AG10803 (cell line): ENCODE data around the gene ARHGEF11.
A peak's percentile ranks its signal among the peaks of the same experiment; 100 is the strongest.

ENCODE experiments used
- DNase-seq: peaks from one replicate; pipeline ENCODE4 v3.0.0; 2010; ENCODE audit warnings: low read depth
- H3K4me3 ChIP-seq: 2 replicates; pipeline ENCODE4 v1.5.1; 2011; ENCODE audit warnings: mild to moderate bottlenecking, low read length, control low read depth
- TF ChIP-seq, protein P1 (sequence below): conservative IDR thresholded peaks from 2 replicates; pipeline ENCODE4 v1.5.1; 2011; ENCODE audit warnings: mild to moderate bottlenecking, low read length, control low read depth, inconsistent platforms

The ARHGEF11 gene

DNA sequence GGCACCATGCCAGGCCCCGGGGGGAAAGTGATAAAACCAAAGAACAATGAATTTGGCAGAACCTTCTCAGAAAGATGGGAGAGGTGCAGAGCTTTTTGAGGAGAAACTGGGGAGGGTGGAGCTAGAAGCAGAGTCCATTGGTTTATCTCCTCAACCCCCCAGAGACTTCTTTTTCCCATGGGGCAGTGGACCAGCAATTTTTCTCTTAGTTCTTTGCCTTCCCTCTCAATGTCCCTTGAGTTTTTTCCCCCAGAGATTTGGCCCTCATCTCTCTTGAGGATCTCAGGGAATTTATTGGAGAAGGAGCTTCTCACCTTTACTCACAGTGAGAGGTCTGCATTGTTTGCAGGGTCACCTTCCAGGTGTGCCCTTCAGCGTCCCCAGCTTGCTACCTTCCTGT, 5.3 kb upstream of the ARHGEF11 start:
- DNase-seq: no peak
- H3K4me3 ChIP-seq: no peak overlapping the region
- TF ChIP-seq, protein P1, sequence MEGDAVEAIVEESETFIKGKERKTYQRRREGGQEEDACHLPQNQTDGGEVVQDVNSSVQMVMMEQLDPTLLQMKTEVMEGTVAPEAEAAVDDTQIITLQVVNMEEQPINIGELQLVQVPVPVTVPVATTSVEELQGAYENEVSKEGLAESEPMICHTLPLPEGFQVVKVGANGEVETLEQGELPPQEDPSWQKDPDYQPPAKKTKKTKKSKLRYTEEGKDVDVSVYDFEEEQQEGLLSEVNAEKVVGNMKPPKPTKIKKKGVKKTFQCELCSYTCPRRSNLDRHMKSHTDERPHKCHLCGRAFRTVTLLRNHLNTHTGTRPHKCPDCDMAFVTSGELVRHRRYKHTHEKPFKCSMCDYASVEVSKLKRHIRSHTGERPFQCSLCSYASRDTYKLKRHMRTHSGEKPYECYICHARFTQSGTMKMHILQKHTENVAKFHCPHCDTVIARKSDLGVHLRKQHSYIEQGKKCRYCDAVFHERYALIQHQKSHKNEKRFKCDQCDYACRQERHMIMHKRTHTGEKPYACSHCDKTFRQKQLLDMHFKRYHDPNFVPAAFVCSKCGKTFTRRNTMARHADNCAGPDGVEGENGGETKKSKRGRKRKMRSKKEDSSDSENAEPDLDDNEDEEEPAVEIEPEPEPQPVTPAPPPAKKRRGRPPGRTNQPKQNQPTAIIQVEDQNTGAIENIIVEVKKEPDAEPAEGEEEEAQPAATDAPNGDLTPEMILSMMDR: no peak

DNA sequence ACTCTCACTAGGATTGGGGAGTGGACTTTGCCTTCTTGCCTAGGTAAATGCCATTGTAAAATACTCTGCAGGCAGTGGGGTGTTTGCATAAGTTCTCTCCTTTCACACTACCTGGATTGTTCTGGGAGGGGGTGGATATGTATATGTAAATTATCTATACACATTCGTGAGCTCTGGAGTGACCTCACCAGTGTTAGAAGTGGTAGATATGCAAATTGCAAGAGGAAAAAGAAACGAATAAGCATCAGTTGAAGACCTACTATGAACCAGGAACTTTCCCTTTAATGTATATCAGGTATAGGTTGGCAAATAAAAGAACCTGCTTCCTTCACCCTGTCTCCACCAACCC, 1.5 kb upstream of the ARHGEF11 start:
- no peak overlapping the region for H3K4me3 ChIP-seq
- no peak for DNase-seq
- TF ChIP-seq, protein P1: no peak

GRCh38 chr1:157044326-157044725, 1.2 kb downstream of the ARHGEF11 start:
- TF ChIP-seq, protein P1: no peak
- no peak for DNase-seq
- H3K4me3 ChIP-seq: peak overlapping the region; percentile 69

GRCh38 chr1:157043685-157044084, 1.9 kb downstream of the ARHGEF11 start:
- TF ChIP-seq, protein P1: no peak
- no peak for DNase-seq
- H3K4me3 ChIP-seq: peak overlapping the region; percentile 69

DNA sequence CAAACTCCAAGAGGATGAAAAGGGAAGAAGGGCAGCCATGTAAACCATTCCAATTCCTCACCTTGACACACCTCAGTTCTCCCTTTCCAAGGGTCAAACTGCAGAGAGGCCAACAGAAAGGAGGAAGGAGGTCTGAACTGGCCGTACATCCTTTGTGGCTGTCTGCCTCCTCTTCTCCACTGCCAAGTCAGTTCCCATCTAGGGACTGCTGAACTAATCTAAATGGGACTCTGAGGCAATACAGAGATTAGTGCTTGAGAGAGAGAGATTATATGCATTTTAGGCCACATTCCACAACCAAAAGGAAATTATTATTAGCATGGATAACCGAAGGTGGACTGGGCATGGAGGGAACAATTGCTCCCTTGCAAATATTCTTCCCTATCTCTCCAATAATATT, 2.7 kb downstream of the ARHGEF11 start:
- DNase-seq: peak; percentile 17
- H3K4me3 ChIP-seq: peak overlapping the region; percentile 69
- TF ChIP-seq, protein P1: no peak

DNA sequence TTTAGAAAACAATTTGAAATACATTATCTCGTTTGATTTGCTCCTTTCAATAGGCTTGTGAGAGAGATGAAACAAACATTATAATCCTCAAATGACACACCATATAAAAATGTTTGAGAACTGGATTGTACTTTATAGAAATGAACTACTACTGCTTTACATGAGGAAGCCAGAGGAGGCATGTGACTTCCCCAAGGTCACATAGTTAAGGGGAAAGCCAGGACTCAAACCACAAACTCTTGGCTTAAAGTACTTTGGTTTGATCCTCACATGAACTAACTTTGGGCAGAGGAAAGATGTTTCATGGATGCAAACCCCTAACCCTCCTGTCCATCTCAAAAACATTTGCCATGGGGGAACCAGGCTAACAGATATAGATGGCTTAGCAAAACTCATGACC, 4.7 kb downstream of the ARHGEF11 start:
- DNase-seq: peak; percentile 65
- TF ChIP-seq, protein P1: no peak
- no peak overlapping the region for H3K4me3 ChIP-seq

GRCh38 chr1:157035121-157035520, 10.4 kb downstream of the ARHGEF11 start:
- H3K4me3 ChIP-seq: no peak overlapping the region
- TF ChIP-seq, protein P1: no peak
- no peak for DNase-seq
